GM21423 (cell line): ENCODE data around the gene LYSMD1.
A peak's percentile ranks its signal among the peaks of the same experiment; 100 is the strongest.
"Not testable (repeated sequence)": the region's sequence is repeated elsewhere in the genome, so short reads cannot be mapped to it uniquely, and the experiment has no call there.

Experiments used
- ATAC-seq: cut with Tn5 transposase; IDR thresholded peaks from one replicate; pipeline ENCODE4 v1.9.1; 2021; ENCODE audit warnings: mild to moderate bottlenecking, moderate library complexity; ENCODE audit not compliant: unreplicated experiment

Gene LYSMD1, protein sequence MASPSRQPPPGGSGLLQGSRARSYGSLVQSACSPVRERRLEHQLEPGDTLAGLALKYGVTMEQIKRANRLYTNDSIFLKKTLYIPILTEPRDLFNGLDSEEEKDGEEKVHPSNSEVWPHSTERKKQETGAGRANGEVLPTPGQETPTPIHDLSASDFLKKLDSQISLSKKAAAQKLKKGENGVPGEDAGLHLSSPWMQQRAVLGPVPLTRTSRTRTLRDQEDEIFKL

DNA sequence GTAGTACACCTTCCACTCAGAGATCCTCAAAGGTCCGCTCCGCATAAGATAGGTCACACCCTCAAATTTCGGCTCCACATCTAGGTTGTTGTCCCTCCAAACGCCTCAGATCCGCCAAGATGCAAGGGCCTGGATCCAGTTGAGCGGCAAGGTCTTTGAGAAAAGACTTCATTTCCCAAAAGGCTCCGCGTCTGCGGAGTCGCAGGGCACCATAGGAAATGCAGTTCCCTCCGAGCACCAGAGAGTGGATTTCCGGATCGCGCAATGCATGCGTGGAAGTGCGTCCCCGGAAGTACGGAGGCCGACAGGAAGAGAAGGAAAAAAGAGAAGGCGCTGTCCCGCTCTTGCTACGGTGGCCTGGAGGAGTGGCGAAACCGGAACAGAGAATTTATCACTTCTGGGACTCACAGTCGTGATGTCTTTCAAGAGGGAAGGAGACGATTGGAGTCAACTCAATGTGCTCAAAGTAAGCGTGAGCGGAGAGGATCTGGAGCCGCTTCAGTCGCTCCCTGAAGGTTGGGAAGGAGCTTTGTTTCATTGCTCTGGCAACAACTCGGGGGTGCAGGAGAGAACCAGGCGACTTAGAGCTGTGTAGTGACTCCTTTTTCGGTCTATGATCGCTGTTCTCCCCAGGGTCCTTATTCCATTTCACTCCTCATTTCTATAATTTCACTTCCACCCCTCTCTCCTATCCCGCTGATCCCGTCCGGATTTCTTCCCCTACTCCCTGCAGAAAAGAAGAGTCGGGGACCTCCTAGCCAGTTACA is at the start of gene LYSMD1, which contains the start of gene SCNM1:
LYSMD1 (minus strand) TSS at position 165 of the 767 bp plus-strand sequence. CDS start 644 bp downstream, outside the sequence.
SCNM1 (plus strand) TSS at position 407 of the 767 bp plus-strand sequence; CDS start at position 416, 9 bp downstream.
- ATAC-seq, result peak; percentile 88

- ATAC-seq, result no peak
Observed at GRCh38 chr1:151213560-151213959, 47.9 kb upstream of the LYSMD1 start.

GRCh38 chr1:151211972-151212705 is 46.4 kb upstream of the LYSMD1 start:
- ATAC-seq, result no peak

DNA sequence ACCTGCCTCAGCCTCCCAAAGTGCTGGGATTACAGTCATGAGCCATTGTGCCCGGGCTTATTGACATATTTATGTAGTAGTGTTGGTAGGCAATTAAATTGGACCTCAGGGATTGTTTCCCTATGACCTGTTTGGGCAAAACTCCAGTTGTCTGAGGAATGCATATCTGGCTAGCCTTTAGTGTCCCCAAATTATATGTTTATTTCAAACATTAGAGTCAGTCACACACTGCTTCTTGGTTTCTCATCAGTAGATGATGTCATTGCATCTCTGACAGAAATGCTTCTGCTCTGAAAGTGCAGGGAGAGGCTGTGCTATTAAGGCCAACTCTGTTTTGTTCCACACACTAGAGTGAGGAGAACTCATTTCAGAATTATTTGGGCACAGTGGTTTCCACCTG is 45.1 kb upstream of the LYSMD1 start:
- no peak for ATAC-seq

DNA sequence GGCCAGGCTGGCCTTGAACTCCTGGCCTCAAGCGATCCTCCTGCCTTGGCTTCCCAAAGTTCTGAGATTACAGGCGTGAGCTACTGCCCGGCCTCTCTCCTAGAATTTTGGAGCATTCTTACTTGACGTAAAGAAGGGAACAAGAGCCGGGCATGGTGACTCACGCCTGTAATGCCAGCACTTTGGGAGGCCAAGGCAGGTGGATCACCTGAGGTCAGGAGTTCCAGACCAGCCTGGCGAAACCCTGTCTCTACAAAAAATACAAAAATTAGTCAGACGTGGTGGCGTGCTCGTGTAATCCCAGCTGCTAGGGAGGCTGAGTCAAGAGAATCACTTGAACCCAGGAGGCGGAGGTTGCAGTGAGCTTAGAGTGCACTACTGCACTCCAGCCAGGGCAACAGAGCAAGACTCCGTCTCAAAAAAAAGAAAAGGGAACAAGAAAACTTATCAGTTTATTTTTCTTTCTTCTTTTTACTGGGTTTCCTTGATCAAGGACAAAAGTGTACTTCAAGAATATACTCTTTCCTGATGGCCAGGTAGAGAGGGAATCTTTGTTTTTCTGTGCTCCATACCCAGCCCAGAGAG is 39.8 kb upstream of the LYSMD1 start:
- not testable (repeated sequence) for ATAC-seq

DNA sequence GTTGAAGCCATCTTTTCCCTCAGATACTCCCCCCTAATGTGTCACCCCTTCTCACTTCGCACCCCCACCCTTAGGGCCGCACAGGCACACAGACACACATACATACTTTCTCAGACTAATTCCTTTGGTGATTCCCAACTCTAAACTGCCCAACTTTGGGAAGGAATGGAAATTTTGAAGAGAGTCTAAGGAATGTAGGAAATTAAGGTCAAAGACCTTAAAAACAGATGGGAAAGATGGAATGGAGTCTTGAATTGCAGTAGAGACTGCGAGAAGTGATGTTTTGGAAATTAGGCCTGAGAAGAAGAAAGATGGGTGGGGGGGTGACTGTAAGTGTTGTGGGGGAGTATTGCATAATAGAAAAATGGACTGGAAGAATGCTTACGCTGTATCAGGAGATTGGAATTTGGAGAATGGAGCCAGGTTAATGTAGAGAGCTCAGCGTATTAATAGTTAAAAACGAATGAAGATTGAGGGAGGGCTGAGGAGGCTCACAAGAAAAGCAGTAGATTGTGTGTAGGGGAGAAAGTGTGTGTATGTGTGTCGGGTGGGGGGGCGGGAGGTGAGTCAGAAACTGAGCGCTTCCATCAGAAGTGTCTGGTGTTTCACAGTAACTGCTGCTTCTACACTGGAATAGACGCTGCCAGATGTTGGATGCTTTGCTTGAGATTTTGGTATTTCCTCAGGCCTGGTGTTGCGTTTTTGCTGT is 34.3 kb upstream of the LYSMD1 start:
- no peak for ATAC-seq

- ATAC-seq, result peak; percentile 88
Observed at GRCh38 chr1:151198254-151199127, 32.8 kb upstream of the LYSMD1 start, which contains the start of gene PIP5K1A. Gene PIP5K1A, plus strand, starts transcription at chr1:151198552. Its CDS starts 445 bp downstream, at chr1:151198997.

GRCh38 chr1:151197863-151198253 is 32.2 kb upstream of the LYSMD1 start:
- no peak for ATAC-seq

DNA sequence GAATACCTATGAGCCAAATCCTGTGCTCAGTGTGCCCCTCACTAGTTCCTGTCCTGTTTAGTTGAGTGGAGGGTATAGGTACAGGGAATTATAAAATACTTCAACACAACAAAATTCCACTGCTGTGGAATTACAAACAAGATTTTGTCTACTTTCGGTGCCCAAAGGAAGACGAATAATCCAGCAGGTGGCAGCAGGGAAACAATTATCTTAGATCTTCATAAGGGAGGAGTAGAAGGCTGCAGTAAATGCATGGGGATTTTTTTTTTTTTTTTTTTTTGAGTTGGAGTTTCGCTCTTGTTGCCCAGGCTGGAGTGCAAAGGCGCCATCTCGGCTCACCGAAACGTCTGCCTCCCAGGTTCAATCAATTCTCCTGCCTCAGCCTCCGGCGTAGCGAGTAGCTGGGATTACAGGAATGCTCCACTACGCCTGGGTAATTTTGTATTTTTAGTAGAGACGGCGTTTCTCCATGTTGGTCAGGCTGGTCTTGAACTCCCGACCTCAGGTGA is 30.6 kb upstream of the LYSMD1 start:
- no peak for ATAC-seq

GRCh38 chr1:151194894-151195594 is 29.3 kb upstream of the LYSMD1 start:
- ATAC-seq, result not testable (repeated sequence)

GRCh38 chr1:151193856-151194255 is 28.2 kb upstream of the LYSMD1 start:
- no peak for ATAC-seq

DNA sequence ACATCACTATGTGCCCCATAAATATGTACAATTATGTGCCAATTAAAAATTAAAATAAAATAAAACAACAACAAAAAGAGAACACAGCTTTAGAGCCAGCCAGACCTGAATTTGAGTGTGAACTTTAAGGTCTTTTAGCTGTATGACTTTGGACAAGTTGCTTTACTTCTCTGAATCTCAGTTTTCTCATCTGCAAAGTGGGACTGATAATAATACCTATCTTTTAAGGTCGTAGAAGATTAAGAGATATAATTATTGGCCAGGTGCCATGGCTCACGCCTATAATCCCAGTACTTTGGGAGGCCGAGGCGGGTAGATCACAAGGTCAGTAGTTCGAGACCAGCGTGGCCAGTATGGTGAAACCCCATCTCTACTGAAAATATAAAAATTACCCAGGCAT is 27.6 kb upstream of the LYSMD1 start:
- no peak for ATAC-seq

DNA sequence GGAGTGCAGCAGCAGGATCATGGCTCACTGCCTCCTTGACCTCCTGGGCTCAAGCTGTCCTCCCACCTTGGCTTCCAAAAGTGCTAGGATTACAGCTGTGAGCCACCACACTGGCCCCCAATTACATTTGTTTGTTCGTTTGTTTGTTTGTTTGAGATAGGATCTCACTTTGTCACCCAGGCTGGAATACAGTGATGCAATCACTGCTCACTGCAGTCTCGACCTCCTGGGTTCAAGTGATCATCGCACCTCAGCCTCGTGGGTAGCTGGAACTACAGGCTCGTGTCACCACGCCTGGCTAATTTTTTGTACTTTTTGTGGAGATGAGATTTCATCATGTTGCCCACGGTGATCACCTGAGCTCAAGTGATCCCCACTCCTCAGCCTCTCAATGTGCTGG is 26.3 kb upstream of the LYSMD1 start:
- ATAC-seq, result no peak

- peak; percentile 81 for ATAC-seq
Observed at GRCh38 chr1:151189637-151190445, 24.1 kb upstream of the LYSMD1 start, which contains the start of gene VPS72. Gene VPS72, minus strand, starts transcription at chr1:151190197. Its CDS starts 76 bp downstream, at chr1:151190121.

DNA sequence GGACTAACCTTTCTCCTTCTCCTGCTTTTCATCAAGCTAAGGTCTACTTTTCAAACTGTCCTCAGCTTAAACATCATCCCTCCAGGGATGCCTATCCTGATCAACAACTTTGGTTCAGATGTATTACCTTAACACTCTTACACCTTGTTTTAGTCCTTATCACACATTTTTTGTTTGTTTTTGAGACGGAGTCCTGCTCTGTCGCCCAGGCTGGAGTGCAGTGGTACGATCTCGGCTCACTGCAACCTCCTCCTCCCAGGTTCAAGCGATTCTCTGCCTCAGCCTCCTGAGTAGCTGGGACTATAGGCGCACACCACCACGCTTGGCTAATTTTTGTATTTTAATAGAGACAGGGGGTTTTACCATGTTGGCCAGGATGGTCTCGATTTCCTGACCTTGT is 23.0 kb upstream of the LYSMD1 start:
- ATAC-seq, result not testable (repeated sequence)

DNA sequence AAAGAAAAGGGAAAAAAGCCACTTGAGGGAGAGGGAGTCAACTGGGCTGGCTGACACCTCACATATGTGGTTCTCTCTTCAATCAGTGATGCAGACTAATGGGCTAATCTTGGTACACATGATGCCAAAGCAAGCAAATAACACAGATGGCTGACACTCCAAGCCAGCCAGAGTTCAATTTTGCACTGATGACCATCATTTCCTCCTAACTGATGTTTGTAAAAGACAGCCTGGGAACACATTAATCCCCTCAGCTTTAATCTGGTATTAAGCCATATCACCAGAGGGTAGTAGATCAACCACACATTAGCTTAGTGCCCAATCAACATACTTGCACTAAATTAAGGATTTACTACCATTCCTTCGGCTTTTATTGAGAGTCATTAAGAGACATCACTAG is 21.5 kb upstream of the LYSMD1 start:
- no peak for ATAC-seq

DNA sequence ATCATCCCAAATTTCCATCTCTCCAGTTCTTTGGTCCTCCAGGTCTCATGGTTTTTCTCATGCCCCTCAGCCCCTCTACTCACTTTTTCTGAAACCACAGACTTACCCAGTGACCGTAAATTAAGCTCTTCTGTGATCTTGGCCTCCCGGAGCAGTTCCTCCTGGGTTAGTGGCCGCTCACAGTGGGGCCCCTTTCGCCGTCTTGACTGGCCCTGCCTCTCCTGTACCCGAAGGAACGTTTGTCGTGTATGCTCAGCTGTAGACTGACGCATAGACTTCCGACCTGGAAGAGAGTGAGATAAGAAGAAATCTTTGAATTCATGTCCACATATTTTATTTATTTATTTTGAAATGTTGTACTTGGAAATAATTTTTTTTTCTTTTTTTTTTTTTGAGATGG is 18.5 kb upstream of the LYSMD1 start:
- no peak for ATAC-seq
